OCI-LY3 (cell line): ENCODE results near the gene MAK.

ENCODE experiments used
- EZH2phosphoT487 ChIP-seq: fragments of 200-600 bp; shearing (Covaris generic); IDR thresholded peaks from 2 replicates; pipeline ENCODE4 v1.6.1; 2018; ENCODE audit warnings: antibody characterized with exemption, mixed run types, low read depth
- TF ChIP-seq, protein P1 (sequence below): fragments of 200-600, 300-600 bp; sonication (generic); IDR thresholded peaks from 2 replicates; pipeline ENCODE4 v1.5.1; 2014; ENCODE audit warnings: antibody characterized with exemption, low read length, low read depth

DNA sequence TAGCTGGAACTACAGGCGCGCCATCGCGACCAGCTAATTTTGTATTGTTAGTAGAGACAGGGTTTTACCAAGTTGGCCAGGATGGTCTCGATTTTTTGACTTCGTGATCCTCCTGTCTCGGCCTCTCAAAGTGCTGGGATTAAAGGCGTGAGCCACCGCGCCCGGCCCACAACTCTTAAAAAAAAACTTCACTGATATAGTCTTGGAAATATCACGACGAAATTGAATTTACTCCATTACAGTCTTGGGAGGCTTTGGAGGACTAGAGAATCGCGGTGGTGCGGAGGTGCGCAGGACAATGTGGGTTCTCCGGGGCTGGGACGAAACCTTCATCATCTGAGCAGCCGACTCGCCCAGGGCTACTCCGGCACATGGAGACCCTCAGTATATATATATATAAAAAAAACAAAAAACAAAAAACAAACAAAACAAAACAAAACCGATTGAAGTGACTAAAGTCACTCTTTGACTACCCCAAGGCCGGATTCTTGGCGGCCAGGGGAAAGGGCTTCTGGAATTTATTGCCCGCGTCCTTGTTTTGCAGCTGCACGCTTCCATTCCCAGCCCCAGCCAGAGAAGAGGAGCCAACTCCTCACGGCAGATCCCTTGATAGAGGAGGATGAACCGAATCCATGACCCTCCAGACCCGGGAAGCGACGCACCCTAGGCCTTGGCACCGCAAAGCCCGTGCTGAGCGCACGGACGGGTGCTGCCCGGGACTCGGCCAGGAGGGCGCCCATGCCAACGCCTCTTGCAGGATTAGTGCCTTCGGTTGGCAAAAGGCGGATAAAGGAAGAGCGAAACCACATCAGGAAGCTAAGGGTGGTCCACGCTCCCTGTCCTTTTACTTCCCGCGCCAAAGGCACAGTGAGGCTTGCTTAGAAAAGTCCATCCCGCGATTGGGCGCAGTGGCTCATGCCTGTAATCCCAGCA, 45.2 kb upstream of the MAK start:
- TF ChIP-seq, protein P1, sequence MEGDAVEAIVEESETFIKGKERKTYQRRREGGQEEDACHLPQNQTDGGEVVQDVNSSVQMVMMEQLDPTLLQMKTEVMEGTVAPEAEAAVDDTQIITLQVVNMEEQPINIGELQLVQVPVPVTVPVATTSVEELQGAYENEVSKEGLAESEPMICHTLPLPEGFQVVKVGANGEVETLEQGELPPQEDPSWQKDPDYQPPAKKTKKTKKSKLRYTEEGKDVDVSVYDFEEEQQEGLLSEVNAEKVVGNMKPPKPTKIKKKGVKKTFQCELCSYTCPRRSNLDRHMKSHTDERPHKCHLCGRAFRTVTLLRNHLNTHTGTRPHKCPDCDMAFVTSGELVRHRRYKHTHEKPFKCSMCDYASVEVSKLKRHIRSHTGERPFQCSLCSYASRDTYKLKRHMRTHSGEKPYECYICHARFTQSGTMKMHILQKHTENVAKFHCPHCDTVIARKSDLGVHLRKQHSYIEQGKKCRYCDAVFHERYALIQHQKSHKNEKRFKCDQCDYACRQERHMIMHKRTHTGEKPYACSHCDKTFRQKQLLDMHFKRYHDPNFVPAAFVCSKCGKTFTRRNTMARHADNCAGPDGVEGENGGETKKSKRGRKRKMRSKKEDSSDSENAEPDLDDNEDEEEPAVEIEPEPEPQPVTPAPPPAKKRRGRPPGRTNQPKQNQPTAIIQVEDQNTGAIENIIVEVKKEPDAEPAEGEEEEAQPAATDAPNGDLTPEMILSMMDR = no peak
- no peak for TF ChIP-seq EZH2phosphoT487
